Activated CD4-positive, alpha-beta T cell treated with anti-CD3 and anti-CD28 coated beads, Interleukin-2, amount 50 U/mL, for 24 hours (primary cell): Measurements from ENCODE around the gene PXT1.
A peak's percentile ranks its signal among the peaks of the same experiment; 100 is the strongest.
"Not testable (repeated sequence)": the region's sequence is repeated elsewhere in the genome, so short reads cannot be mapped to it uniquely, and the experiment has no call there.

ENCODE experiments used
- DNase-seq, 2 donors: peaks; one replicate each; pipeline ENCODE4 v3.0.0-alpha.2; 2020; ENCODE audit warnings: low read depth in 1 of 2, low spot score in 1 of 2

Gene PXT1

GRCh38 chr6:36442671-36443470 is at the start of gene PXT1, which contains the start of gene KCTD20:
Gene PXT1 (minus strand): TSS chr6:36442854. CDS start chr6:36426082, 16,772 bp downstream.
Gene KCTD20 (plus strand): TSS chr6:36443000. CDS start chr6:36470098, 27,098 bp downstream.
- peak; percentile 68 to 84 for DNase-seq

- DNase-seq, result no peak
Observed at GRCh38 chr6:36492092-36492491, 49.4 kb upstream of the PXT1 start.

GRCh38 chr6:36491378-36491965 is 48.8 kb upstream of the PXT1 start:
- no peak for DNase-seq

GRCh38 chr6:36489426-36489825 is 46.8 kb upstream of the PXT1 start:
- no peak for DNase-seq

GRCh38 chr6:36488221-36488620 is 45.6 kb upstream of the PXT1 start:
- no peak for DNase-seq

GRCh38 chr6:36487698-36488097 is 45.0 kb upstream of the PXT1 start:
- no peak for DNase-seq

GRCh38 chr6:36484736-36485135 is 42.1 kb upstream of the PXT1 start:
- no peak for DNase-seq

- DNase-seq, result not testable (repeated sequence)
Observed at GRCh38 chr6:36483326-36483725, 40.7 kb upstream of the PXT1 start.

GRCh38 chr6:36479256-36479655 is 36.6 kb upstream of the PXT1 start:
- DNase-seq, result no peak

GRCh38 chr6:36478051-36478526 is 35.4 kb upstream of the PXT1 start:
- no peak for DNase-seq

- DNase-seq, result no peak
Observed at GRCh38 chr6:36469946-36470345, 27.3 kb upstream of the PXT1 start.

- no peak for DNase-seq
Observed at GRCh38 chr6:36469148-36469661, 26.6 kb upstream of the PXT1 start.

- DNase-seq, result no peak
Observed at GRCh38 chr6:36467625-36468024, 25.0 kb upstream of the PXT1 start.

- no peak for DNase-seq
Observed at GRCh38 chr6:36464233-36464632, 21.6 kb upstream of the PXT1 start.

GRCh38 chr6:36463676-36464075 is 21.0 kb upstream of the PXT1 start:
- DNase-seq, result no peak

- DNase-seq, result no peak
Observed at GRCh38 chr6:36461646-36462045, 19.0 kb upstream of the PXT1 start.

- no peak for DNase-seq
Observed at GRCh38 chr6:36460916-36461315, 18.3 kb upstream of the PXT1 start.

GRCh38 chr6:36459501-36459900 is 16.8 kb upstream of the PXT1 start:
- no peak for DNase-seq

- DNase-seq, result no peak
Observed at GRCh38 chr6:36455486-36456027, 12.9 kb upstream of the PXT1 start.

GRCh38 chr6:36452897-36453296 is 10.2 kb upstream of the PXT1 start:
- DNase-seq, result not testable (repeated sequence)

- not testable (repeated sequence) for DNase-seq
Observed at GRCh38 chr6:36449173-36449572, 6.5 kb upstream of the PXT1 start.

- no peak for DNase-seq
Observed at GRCh38 chr6:36445621-36446020, 3.0 kb upstream of the PXT1 start.
